Renal cortical epithelial cell (primary cell): ENCODE results near the gene CYB561D1. TPM values are rescaled to one million over a fixed set of nuclear protein-coding genes. Genes with fewer than 3 reads are reported as not detected.
A peak's percentile ranks its signal among the peaks of the same experiment; 100 is the strongest.

Source experiments
- DNase-seq: peaks from one replicate; pipeline ENCODE4 v3.0.0-alpha.2; 2011; ENCODE audit warnings: low read depth
- total RNA-seq: library from RNA; depleted of rRNA; stranded (reverse); fragments of >200 nt; gene quantifications from 2 replicates; pipeline ENCODE4 v1.2.3, GENCODE V29; 2014

CYB561D1 gene
- total RNA-seq, 1 donor from 2014 or later, result 14.8 TPM

DNA sequence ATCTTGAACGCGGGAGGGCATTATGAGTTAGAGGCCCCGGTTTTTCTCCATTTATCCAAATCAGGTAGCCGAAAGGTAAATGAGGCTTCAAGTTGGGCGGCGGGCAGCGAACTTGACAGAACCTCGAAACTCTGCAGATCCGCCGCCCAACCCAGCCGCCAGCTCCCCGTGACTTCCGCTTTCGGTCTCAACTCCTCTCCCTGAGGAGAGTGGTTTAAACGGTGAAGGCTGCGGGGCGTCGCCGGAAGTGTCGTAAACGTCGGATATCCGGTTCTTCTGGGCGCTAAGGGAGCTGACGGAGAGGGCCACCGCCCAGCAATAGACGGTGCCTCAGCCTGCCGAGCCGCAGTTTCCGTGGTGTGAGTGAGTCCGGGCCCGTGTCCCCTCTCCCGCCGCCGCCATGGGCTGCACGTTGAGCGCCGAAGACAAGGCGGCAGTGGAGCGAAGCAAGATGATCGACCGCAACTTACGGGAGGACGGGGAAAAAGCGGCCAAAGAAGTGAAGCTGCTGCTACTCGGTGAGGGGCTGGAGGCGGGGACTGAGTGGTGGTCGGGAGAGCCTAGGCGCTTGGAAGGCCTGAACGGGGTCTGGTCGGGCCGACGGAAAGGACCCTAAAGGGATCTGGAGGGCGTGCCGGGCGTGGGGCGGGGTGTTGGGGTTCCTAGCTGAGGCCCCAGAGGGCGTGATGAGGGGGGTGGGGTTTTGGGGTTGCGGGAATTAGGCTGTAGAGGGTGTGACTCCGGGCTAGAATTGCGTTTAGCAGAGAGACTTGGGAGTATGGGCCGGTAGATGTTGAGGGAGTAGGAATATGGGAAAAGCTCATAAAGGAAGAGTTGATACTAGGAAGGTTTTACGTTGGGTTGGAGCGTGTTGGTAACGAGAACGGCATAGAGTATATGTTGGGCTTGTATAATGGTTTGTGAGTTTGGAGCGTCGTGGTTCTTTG is 54.7 kb downstream of the CYB561D1 start, which contains the start of gene GNAI3:
TSS of gene GNAI3 (plus strand) at position 295 of the 947 bp plus-strand sequence. CDS start at position 401, 106 bp downstream.
- peak; percentile 89 for DNase-seq

Other genes starting within 250 kb of the CYB561D1 start
- gene CELSR2, start 244.6 kb upstream of the CYB561D1 start, total RNA-seq, result 8.5 and 75.9 TPM in 2 replicates
- 1.5 and 2.1 TPM in 2 replicates for gene PSRC1, start 210.9 kb upstream of the CYB561D1 start, total RNA-seq
- gene MYBPHL, start 187.1 kb upstream of the CYB561D1 start, total RNA-seq, result not detected in 2 replicates
- 53.0 and 96.6 TPM in 2 replicates for gene SORT1, start 96.2 kb upstream of the CYB561D1 start, total RNA-seq
- gene PSMA5, start 67.6 kb upstream of the CYB561D1 start, total RNA-seq, result 60.9 and 93.9 TPM in 2 replicates
- gene SYPL2, start 27.5 kb upstream of the CYB561D1 start, total RNA-seq, result 0.45 TPM in 1 of 2 replicates, not detected in the other
- 1.5 and 1.6 TPM in 2 replicates for gene ATXN7L2, start 10.2 kb upstream of the CYB561D1 start, total RNA-seq
- gene AMIGO1, start 15.6 kb downstream of the CYB561D1 start, total RNA-seq, result 1.2 and 4.1 TPM in 2 replicates
- 0.15 TPM in 1 of 2 replicates, not detected in the other for gene GPR61, start 45.8 kb downstream of the CYB561D1 start, total RNA-seq
- 25.0 and 25.9 TPM in 2 replicates for gene GNAI3, start 54.5 kb downstream of the CYB561D1 start, total RNA-seq
- 0.10 TPM in 1 of 2 replicates, not detected in the other for gene GNAT2, start 125.5 kb downstream of the CYB561D1 start, total RNA-seq
- gene AMPD2, start 125.7 kb downstream of the CYB561D1 start, total RNA-seq, result 62.7 and 71.7 TPM in 2 replicates
- 12.2 and 17.8 TPM in 2 replicates for gene GSTM4, start 162.0 kb downstream of the CYB561D1 start, total RNA-seq
- 1.4 and 14.7 TPM in 2 replicates for gene GSTM2, start 174.0 kb downstream of the CYB561D1 start, total RNA-seq
- gene GSTM1, start 193.7 kb downstream of the CYB561D1 start, total RNA-seq, result 8.0 and 15.1 TPM in 2 replicates
- gene GSTM5, start 218.2 kb downstream of the CYB561D1 start, total RNA-seq, result not detected in 2 replicates
- 75.2 and 85.6 TPM in 2 replicates for gene GSTM3, start 246.9 kb downstream of the CYB561D1 start, total RNA-seq